ENCODE measurements around the gene NET1. TPM values are rescaled to one million over a fixed set of nuclear protein-coding genes. Genes with fewer than 3 reads are reported as not detected.
"Not testable (repeated sequence)": the region's sequence is repeated elsewhere in the genome, so short reads cannot be mapped to it uniquely, and the experiment has no call there.

Gene NET1, protein sequence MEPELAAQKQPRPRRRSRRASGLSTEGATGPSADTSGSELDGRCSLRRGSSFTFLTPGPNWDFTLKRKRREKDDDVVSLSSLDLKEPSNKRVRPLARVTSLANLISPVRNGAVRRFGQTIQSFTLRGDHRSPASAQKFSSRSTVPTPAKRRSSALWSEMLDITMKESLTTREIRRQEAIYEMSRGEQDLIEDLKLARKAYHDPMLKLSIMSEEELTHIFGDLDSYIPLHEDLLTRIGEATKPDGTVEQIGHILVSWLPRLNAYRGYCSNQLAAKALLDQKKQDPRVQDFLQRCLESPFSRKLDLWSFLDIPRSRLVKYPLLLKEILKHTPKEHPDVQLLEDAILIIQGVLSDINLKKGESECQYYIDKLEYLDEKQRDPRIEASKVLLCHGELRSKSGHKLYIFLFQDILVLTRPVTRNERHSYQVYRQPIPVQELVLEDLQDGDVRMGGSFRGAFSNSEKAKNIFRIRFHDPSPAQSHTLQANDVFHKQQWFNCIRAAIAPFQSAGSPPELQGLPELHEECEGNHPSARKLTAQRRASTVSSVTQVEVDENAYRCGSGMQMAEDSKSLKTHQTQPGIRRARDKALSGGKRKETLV
- 10 to 100 TPM; 39.1 to 47.7 TPM for total RNA-seq

GRCh38 chr10:5412277-5412941 lies at the start of gene NET1:
NET1 (plus strand) TSS chr10:5412557; CDS start chr10:5412693, 136 bp downstream.
- peak; percentile 77 for DNase-seq
- ChIA-PET POLR2A (interaction anchor here (0.5 kb wide), 1 partner anchor 572 kb away, joined by 5 read pairs; no protein-coding TSS in a partner anchor), CTCF (interaction anchor here (1.1 kb wide), 1 partner anchor 211 kb away, joined by 3 read pairs; no protein-coding TSS in a partner anchor)
- Mint-ChIP-seq H3K27ac (peak within 1 kb of the TSS; percentile 69), H3K36me3 (ENCODE audit: low read depth) (peaks cover 19% of the 10 kb centered on the region), H3K4me1 (peaks cover 10% of the 10 kb centered on the region), H3K27me3 (peaks cover 27% of the 10 kb centered on the region), H3K4me3 (no peak within 1 kb of the TSS), H3K9me3 (peaks cover 4% of the 10 kb centered on the region)

- no peaks in the 10 kb centered on the region for H3K4me1 Mint-ChIP-seq
- H3K9me3 Mint-ChIP-seq = no peaks in the 10 kb centered on the region
- H3K27me3 Mint-ChIP-seq = peaks cover 36% of the 10 kb centered on the region
- CTCF ChIA-PET = no interaction called here
- H3K4me3 Mint-ChIP-seq = no peak overlapping the region
- POLR2A ChIA-PET = no interaction called here
- no peak overlapping the region for H3K27ac Mint-ChIP-seq
- no peak for DNase-seq
- no peaks in the 10 kb centered on the region for H3K36me3 Mint-ChIP-seq (ENCODE audit: low read depth)
These were observed 49.5 kb upstream of the NET1 start for GRCh38 chr10:5362873-5363272.

GRCh38 chr10:5364374-5364773 lies 48.0 kb upstream of the NET1 start:
- no peaks in the 10 kb centered on the region for H3K36me3 Mint-ChIP-seq (ENCODE audit: low read depth)
- no peak overlapping the region for H3K27ac Mint-ChIP-seq
- H3K9me3 Mint-ChIP-seq = no peaks in the 10 kb centered on the region
- H3K4me3 Mint-ChIP-seq = no peak overlapping the region
- DNase-seq = no peak
- peaks cover 39% of the 10 kb centered on the region for H3K27me3 Mint-ChIP-seq
- no peaks in the 10 kb centered on the region for H3K4me1 Mint-ChIP-seq
- ChIA-PET CTCF (no interaction called here), POLR2A (no interaction called here)

DNA sequence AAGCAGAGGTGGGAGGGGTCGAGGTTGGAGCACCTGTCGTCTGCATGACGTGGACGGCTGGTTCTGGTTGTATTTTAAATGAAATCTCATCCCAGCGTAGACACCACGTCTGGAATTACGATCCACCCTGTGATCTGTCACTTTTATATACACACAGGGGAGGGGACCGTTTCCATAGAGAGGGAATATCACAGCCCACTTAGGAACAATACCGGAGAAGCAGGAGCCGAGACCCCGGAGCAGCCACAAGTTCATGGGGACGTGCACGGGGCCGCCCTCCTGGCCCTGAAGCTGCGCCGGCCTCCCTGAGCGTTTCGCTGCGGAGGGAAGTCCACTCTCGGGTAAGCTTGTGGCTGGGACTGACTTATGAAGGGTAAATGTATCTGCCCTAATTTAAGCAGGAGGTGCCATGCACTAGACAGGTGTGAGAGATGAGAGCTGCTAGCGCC lies 47.4 kb upstream of the NET1 start, which contains the start of gene UCN3:
Gene UCN3 (plus strand): TSS at position 77 of the 449 bp plus-strand sequence. CDS start 8,755 bp downstream, outside the sequence.
- no peaks in the 10 kb centered on the region for H3K36me3 Mint-ChIP-seq (ENCODE audit: low read depth)
- H3K27me3 Mint-ChIP-seq = peaks cover 35% of the 10 kb centered on the region
- no peak within 1 kb of the TSS for H3K4me3 Mint-ChIP-seq
- ChIA-PET POLR2A (no interaction called here), CTCF (no interaction called here)
- no peaks in the 10 kb centered on the region for H3K9me3 Mint-ChIP-seq
- DNase-seq = no peak
- H3K4me1 Mint-ChIP-seq = no peaks in the 10 kb centered on the region
- no peak within 1 kb of the TSS for H3K27ac Mint-ChIP-seq

GRCh38 chr10:5365928-5366327 lies 46.4 kb upstream of the NET1 start:
- Mint-ChIP-seq H3K36me3 (ENCODE audit: low read depth) (no peaks in the 10 kb centered on the region), H3K27ac (no peak overlapping the region), H3K9me3 (peaks cover 6% of the 10 kb centered on the region), H3K4me3 (no peak overlapping the region), H3K4me1 (no peaks in the 10 kb centered on the region), H3K27me3 (peaks cover 31% of the 10 kb centered on the region)
- ChIA-PET CTCF (no interaction called here), POLR2A (no interaction called here)
- DNase-seq = no peak

GRCh38 chr10:5369362-5370158 lies 42.8 kb upstream of the NET1 start:
- POLR2A ChIA-PET = no interaction called here
- CTCF ChIA-PET = no interaction called here

DNA sequence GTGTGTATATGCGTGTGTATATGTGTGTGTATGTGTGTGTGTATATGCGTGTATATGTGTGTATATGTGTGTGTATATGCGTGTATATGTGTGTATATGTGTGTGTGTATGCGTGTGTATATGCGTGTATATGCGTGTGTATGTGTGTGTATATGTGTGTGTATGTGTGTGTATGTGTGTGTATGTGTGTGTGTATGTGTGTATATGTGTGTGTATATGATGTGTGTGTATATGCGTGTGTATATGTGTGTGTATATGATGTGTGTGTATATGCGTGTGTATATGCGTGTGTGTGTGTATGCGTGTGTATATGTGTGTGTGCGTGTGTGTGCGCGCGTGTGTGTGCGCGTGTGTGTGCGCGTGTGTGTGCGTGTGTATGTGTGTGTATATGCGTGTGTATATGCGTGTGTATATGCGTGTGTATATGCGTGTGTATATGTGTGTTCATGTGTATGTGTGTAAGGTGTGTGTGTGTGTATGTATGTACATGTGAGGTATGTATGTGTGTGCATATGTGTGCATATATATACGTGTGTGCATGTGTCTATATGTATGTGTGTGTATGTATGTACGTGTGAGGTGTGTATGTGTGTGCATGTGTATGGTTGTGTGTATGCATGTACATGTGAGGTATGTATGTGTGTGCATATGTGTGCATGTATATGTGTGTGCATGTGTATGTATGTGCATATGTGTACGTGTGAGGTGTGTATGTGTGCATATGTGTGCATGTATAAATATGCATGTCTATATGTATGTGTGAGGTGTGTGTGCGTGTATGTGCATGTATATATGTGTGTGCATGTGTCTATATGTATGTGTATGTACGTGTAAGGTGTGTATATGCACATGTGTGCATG lies 41.6 kb upstream of the NET1 start:
- DNase-seq = no peak
- Mint-ChIP-seq H3K27me3 (peaks cover 20% of the 10 kb centered on the region), H3K27ac (no peak overlapping the region), H3K4me3 (no peak overlapping the region), H3K4me1 (no peaks in the 10 kb centered on the region), H3K9me3 (peaks cover 12% of the 10 kb centered on the region), H3K36me3 (ENCODE audit: low read depth) (no peaks in the 10 kb centered on the region)
- ChIA-PET POLR2A (no interaction called here), CTCF (no interaction called here)

More at GRCh38 chr10:5369362-5370158, 42.8 kb upstream of the NET1 start:
- no peak for DNase-seq
- H3K27ac Mint-ChIP-seq = no peak overlapping the region
- H3K4me3 Mint-ChIP-seq = no peak overlapping the region
- peaks cover 20% of the 10 kb centered on the region for H3K27me3 Mint-ChIP-seq
- H3K9me3 Mint-ChIP-seq = peaks cover 12% of the 10 kb centered on the region
- no peaks in the 10 kb centered on the region for H3K36me3 Mint-ChIP-seq (ENCODE audit: low read depth)
- H3K4me1 Mint-ChIP-seq = no peaks in the 10 kb centered on the region

- Mint-ChIP-seq H3K4me3 (no peak overlapping the region), H3K4me1 (peaks cover 3% of the 10 kb centered on the region), H3K27ac (no peak overlapping the region), H3K9me3 (peaks cover 12% of the 10 kb centered on the region), H3K27me3 (peaks cover 6% of the 10 kb centered on the region), H3K36me3 (ENCODE audit: low read depth) (no peaks in the 10 kb centered on the region)
- ChIA-PET POLR2A (no interaction called here), CTCF (no interaction called here)
- DNase-seq = no peak
These were observed 39.0 kb upstream of the NET1 start for GRCh38 chr10:5373307-5373706.

- peaks cover 3% of the 10 kb centered on the region for H3K27me3 Mint-ChIP-seq
- peaks cover 3% of the 10 kb centered on the region for H3K4me1 Mint-ChIP-seq
- no peak overlapping the region for H3K4me3 Mint-ChIP-seq
- peaks cover 13% of the 10 kb centered on the region for H3K9me3 Mint-ChIP-seq
- ChIA-PET POLR2A (no interaction called here), CTCF (interaction anchor here (1.0 kb wide), 1 partner anchor 49 kb away, joined by 3 read pairs; no protein-coding TSS in a partner anchor)
- no peak overlapping the region for H3K27ac Mint-ChIP-seq
- DNase-seq = no peak
- no peaks in the 10 kb centered on the region for H3K36me3 Mint-ChIP-seq (ENCODE audit: low read depth)
These were observed 38.3 kb upstream of the NET1 start for GRCh38 chr10:5373891-5374611.

DNA sequence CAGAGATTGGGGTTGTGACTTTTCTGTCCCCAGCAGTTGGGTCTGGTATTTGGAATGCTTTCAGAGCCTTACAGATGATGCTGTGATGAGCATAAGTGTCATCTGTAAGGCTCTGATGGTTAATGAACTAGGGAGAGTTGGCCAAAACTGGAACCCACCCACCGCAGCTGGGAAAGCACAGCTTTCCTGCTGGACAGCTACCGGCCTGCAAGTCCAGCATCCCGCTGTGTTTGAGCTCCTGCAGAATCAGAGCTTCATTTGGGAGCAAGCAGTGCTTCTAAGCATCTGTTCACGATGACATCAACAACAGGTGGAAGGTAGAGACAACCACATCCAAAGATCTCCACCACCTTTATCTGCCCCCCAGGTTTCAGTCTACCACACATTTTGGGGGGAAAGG lies 35.9 kb upstream of the NET1 start:
- H3K36me3 Mint-ChIP-seq (ENCODE audit: low read depth) = no peaks in the 10 kb centered on the region
- CTCF ChIA-PET = no interaction called here

DNA sequence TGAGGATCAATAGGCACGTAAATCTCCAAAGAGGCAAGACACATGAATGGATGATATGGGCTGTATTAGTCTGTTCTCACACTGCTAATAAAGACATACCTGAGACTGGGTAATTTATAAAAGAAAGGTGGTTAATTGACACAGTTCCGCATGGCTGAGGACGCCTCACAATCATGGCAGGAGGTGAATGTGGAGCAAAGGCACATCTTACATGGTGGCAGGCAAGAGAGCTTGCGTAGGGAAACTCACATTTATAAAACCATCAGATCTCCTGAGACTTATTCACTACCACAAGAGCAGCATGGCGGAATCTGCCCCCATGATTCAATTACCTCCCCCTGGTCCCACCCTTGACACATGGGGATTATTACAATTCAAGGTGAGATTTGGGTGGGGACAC lies 33.2 kb upstream of the NET1 start:
- H3K4me1 Mint-ChIP-seq; DNase-seq; H3K27ac Mint-ChIP-seq; H3K4me3 Mint-ChIP-seq; H3K9me3 Mint-ChIP-seq; H3K27me3 Mint-ChIP-seq; H3K36me3 Mint-ChIP-seq (ENCODE audit: low read depth); POLR2A ChIA-PET: not testable (repeated sequence)
- CTCF ChIA-PET = interaction anchor here (0.9 kb wide), 1 partner anchor 21 kb away, joined by 4 read pairs; no protein-coding TSS in a partner anchor

More for the DNA sequence above, 35.9 kb upstream of the NET1 start:
- Mint-ChIP-seq H3K27me3 (no peaks in the 10 kb centered on the region), H3K4me3 (no peak overlapping the region), H3K27ac (no peak overlapping the region), H3K4me1 (peaks cover 3% of the 10 kb centered on the region), H3K9me3 (peaks cover 6% of the 10 kb centered on the region)
- POLR2A ChIA-PET = no interaction called here
- no peak for DNase-seq

All from activated CD4-positive, alpha-beta T cell treated with anti-CD3 and anti-CD28 coated beads, Interleukin-2, amount 10 ng/mL, durations not matched to agents 7 days and 5 days (primary cell).